WERI-Rb-1 (cell line): ENCODE data around the gene SDCCAG8.
A peak's percentile ranks its signal among the peaks of the same experiment; 100 is the strongest.

Experiments used
- DNase-seq: peaks from one replicate; pipeline ENCODE4 v3.0.0-alpha.2; 2020
- H3K27ac ChIP-seq: fragments of 250-450 bp; sonication (Bioruptor Pico); 2 replicates; pipeline ENCODE4 v1.5.1; 2020; ENCODE audit warnings: mild to moderate bottlenecking, moderate library complexity
- H3K27me3 ChIP-seq: fragments of 250-450 bp; sonication (Bioruptor Pico); 2 replicates; pipeline ENCODE4 v1.5.1; 2021; ENCODE audit warnings: mild to moderate bottlenecking, low read depth, moderate library complexity; ENCODE audit not compliant: insufficient read depth, severe bottlenecking
- H3K36me3 ChIP-seq: fragments of 250-450 bp; sonication (Bioruptor Pico); 2 replicates; pipeline ENCODE4 v1.5.1; 2020; ENCODE audit warnings: mild to moderate bottlenecking, moderate library complexity
- H3K4me3 ChIP-seq: 2 replicates; pipeline ENCODE4 v1.5.1; 2011; ENCODE audit warnings: low read depth, mild to moderate bottlenecking, control low read depth, low read length
- H3K9me3 ChIP-seq: fragments of 250-450 bp; sonication (Bioruptor Pico); 2 replicates; pipeline ENCODE4 v1.5.1; 2021; ENCODE audit warnings: mild to moderate bottlenecking, moderate library complexity; ENCODE audit not compliant: severe bottlenecking
- TF ChIP-seq, protein P1 (sequence below): IDR thresholded peaks from 2 replicates; pipeline ENCODE4 v1.5.1; 2011; ENCODE audit warnings: low read depth, mild to moderate bottlenecking, control low read depth, inconsistent platforms, low read length

The SDCCAG8 gene

DNA sequence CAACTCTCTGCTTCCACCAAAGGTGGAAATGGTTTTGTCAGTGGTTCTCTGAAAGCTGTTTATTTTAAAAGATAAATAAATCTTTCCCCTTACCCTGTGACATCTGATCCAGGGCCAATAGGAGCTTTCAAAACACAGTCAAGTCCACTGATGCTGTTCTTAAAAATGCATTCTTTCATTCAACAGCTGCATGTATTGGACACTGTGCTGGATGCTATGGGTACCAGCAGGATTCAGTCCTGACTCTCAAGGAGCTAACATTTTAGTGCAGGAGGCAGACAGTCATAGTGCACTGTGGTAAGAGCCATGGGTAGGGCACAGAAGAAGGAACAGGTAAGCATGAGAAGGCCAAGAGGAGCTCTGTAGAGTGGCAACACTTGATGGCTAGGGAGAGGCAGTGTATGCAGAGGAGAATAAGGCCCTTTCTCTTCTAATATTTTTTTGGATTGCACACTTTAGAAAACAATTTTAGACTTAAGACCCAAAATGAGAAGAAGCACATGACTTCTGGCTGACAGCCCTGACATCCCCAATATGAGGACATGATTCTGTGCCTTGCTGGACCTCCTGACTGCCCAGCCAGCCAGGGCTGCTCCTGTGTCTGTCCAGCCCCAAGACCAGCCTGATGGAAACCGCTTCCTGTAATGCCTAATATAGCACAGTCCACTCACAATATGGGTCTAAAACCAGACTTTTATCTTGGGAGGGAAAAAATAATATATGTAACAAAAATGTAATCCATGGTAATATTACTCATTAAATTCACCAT lies 207.3 kb downstream of the SDCCAG8 start:
- no peaks in the 10 kb centered on the region for H3K27me3 ChIP-seq
- H3K27ac ChIP-seq: no peak overlapping the region
- no peak overlapping the region for H3K4me3 ChIP-seq
- no peaks in the 10 kb centered on the region for H3K9me3 ChIP-seq
- no peaks in the 10 kb centered on the region for H3K36me3 ChIP-seq
- TF ChIP-seq, protein P1, sequence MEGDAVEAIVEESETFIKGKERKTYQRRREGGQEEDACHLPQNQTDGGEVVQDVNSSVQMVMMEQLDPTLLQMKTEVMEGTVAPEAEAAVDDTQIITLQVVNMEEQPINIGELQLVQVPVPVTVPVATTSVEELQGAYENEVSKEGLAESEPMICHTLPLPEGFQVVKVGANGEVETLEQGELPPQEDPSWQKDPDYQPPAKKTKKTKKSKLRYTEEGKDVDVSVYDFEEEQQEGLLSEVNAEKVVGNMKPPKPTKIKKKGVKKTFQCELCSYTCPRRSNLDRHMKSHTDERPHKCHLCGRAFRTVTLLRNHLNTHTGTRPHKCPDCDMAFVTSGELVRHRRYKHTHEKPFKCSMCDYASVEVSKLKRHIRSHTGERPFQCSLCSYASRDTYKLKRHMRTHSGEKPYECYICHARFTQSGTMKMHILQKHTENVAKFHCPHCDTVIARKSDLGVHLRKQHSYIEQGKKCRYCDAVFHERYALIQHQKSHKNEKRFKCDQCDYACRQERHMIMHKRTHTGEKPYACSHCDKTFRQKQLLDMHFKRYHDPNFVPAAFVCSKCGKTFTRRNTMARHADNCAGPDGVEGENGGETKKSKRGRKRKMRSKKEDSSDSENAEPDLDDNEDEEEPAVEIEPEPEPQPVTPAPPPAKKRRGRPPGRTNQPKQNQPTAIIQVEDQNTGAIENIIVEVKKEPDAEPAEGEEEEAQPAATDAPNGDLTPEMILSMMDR: no peak
- no peak for DNase-seq

DNA sequence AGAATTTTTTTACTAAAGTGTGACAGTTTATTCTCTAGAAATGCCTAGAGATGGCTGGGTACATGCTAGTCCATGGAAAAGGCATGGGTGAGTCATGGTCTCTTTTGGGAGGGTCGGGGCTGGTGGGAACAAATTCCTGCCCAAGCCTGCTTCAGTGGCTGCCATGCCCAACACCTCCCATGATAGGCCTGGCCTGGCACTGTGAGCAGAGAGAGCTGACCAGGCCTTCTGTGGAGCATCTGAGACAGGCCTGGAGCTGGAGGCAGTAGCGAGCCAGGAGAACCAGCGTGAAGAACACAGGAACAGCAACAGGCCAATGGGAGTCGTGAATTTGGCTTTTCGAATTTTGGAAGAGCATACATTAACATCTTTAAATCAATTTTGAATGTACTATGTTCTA lies 209.2 kb downstream of the SDCCAG8 start:
- TF ChIP-seq, protein P1: no peak
- no peaks in the 10 kb centered on the region for H3K36me3 ChIP-seq
- no peak for DNase-seq
- no peaks in the 10 kb centered on the region for H3K9me3 ChIP-seq
- no peaks in the 10 kb centered on the region for H3K27me3 ChIP-seq
- no peak overlapping the region for H3K4me3 ChIP-seq
- H3K27ac ChIP-seq: no peak overlapping the region

DNA sequence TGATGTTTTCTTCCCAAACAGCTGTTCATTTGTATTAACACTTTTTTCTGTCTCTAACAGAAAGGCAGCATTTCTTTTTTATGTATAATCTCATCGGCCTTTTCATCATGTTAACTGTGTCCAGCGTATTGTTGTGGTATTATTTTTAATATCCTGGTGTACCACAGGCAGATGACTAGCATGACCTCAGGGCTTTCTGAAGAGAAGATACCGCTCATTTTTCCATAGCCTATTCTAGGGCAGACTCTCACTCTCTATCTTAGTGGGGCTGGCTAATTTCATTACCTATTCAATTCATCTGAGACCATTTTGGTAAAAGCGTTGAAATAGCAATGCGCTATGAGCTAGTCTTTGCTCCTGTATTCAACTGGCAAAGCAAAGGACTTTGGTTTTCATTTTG lies 209.9 kb downstream of the SDCCAG8 start:
- Histone ChIP-seq H3K4me3 (no peak overlapping the region), H3K27ac (no peak overlapping the region), H3K27me3 (no peaks in the 10 kb centered on the region), H3K36me3 (no peaks in the 10 kb centered on the region), H3K9me3 (no peaks in the 10 kb centered on the region)
- TF ChIP-seq, protein P1: no peak
- DNase-seq: no peak

DNA sequence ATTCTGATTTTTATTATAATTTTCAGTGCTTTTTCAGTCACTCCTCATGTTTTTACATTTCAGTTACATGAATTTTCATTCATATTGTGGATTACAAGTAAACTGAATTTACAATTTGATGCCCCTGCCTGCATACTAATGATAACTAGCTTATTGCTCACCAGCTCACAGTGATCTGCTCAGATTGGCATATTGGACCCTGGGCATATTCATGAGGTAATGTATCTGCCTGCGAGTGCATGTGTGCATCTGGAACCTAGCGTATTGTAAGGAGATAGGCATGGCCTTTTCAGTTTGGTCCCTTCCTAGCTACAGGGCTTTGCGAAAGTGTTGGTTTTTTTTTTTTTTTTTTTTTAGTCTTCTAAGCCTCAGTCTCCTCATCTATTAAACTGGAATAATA lies 213.7 kb downstream of the SDCCAG8 start:
- Histone ChIP-seq H3K9me3 (no peaks in the 10 kb centered on the region), H3K27ac (peak overlapping the region; percentile 94), H3K36me3 (no peaks in the 10 kb centered on the region), H3K4me3 (no peak overlapping the region), H3K27me3 (no peaks in the 10 kb centered on the region)
- TF ChIP-seq, protein P1: no peak
- no peak for DNase-seq

DNA sequence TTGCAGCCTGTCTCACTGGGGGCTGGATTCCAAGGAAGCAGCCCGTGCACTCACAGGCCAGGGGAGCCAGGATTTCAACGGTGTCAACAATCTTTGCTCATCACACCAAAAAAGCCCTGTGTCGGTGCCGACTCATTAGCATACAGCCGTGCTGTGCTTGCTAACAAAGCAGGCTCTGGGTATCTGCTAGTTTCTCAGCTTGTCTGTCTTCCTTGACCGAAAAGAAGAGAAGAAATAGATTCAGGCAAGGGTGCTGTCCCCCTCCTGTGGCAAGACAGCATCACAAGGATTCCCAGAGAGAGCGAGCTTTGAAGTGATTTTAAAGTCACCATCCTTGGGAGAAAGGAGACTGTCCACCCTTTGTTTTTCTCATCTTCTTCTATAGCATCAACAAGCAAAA lies 214.7 kb downstream of the SDCCAG8 start:
- Histone ChIP-seq H3K27me3 (no peaks in the 10 kb centered on the region), H3K4me3 (peak overlapping the region; percentile 37), H3K27ac (peak overlapping the region; percentile 94), H3K36me3 (no peaks in the 10 kb centered on the region), H3K9me3 (no peaks in the 10 kb centered on the region)
- DNase-seq: peak; percentile 36
- TF ChIP-seq, protein P1: peak; percentile 25; the same call in 1 of the 2 replicates
